22Rv1 (cell line): ENCODE results near the gene COL5A1.

Source experiments
- ZFX ChIP-seq: fragments of 450-650 bp; IDR thresholded peaks from 2 replicates; pipeline ENCODE4 v1.6.1; 2017; ENCODE audit warnings: antibody characterized with exemption, borderline replicate concordance
- TF ChIP-seq, protein P1 (sequence below): fragments of 450-650 bp; IDR thresholded peaks from 2 replicates; pipeline ENCODE4 v1.5.1; 2017; ENCODE audit warnings: mild to moderate bottlenecking

- TF ChIP-seq, protein P1, sequence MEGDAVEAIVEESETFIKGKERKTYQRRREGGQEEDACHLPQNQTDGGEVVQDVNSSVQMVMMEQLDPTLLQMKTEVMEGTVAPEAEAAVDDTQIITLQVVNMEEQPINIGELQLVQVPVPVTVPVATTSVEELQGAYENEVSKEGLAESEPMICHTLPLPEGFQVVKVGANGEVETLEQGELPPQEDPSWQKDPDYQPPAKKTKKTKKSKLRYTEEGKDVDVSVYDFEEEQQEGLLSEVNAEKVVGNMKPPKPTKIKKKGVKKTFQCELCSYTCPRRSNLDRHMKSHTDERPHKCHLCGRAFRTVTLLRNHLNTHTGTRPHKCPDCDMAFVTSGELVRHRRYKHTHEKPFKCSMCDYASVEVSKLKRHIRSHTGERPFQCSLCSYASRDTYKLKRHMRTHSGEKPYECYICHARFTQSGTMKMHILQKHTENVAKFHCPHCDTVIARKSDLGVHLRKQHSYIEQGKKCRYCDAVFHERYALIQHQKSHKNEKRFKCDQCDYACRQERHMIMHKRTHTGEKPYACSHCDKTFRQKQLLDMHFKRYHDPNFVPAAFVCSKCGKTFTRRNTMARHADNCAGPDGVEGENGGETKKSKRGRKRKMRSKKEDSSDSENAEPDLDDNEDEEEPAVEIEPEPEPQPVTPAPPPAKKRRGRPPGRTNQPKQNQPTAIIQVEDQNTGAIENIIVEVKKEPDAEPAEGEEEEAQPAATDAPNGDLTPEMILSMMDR = no peak
- TF ChIP-seq ZFX = no peak
Measured at GRCh38 chr9:134726722-134727034, 85.1 kb downstream of the COL5A1 start.
